Activated CD4-positive, alpha-beta T cell treated with anti-CD3 and anti-CD28 coated beads, Interleukin-2, amount 50 U/mL, for 48 hours (primary cell): Measurements from ENCODE around the gene COPE.
A peak's percentile ranks its signal among the peaks of the same experiment; 100 is the strongest.
"Not testable (repeated sequence)": the region's sequence is repeated elsewhere in the genome, so short reads cannot be mapped to it uniquely, and the experiment has no call there.

Experiments
- DNase-seq, 2 experiments: peaks; one replicate each; pipeline ENCODE4 v3.0.0-alpha.2; 2020

Gene COPE

GRCh38 chr19:18906605-18907519, 12.3 kb downstream of the COPE start:
- DNase-seq, result no peak

GRCh38 chr19:18905513-18906236, 13.5 kb downstream of the COPE start:
- no peak for DNase-seq

GRCh38 chr19:18905058-18905456, 14.1 kb downstream of the COPE start:
- DNase-seq, result no peak

GRCh38 chr19:18904334-18905057, 14.7 kb downstream of the COPE start:
- no peak for DNase-seq

GRCh38 chr19:18903156-18904037, 15.8 kb downstream of the COPE start:
- no peak for DNase-seq

- DNase-seq, result not testable (repeated sequence)
These were observed 16.7 kb downstream of the COPE start for GRCh38 chr19:18902519-18902918.

- DNase-seq, result no peak
These were observed 17.7 kb downstream of the COPE start for GRCh38 chr19:18901491-18901890.

- DNase-seq, result no peak
These were observed 18.3 kb downstream of the COPE start for GRCh38 chr19:18900700-18901481.

- no peak for DNase-seq
These were observed 19.3 kb downstream of the COPE start for GRCh38 chr19:18899624-18900560.

GRCh38 chr19:18898607-18899408, 20.4 kb downstream of the COPE start:
- no peak for DNase-seq

GRCh38 chr19:18898081-18898606, 21.0 kb downstream of the COPE start:
- no peak for DNase-seq

GRCh38 chr19:18897094-18898029, 21.8 kb downstream of the COPE start:
- no peak for DNase-seq

- no peak for DNase-seq
These were observed 22.8 kb downstream of the COPE start for GRCh38 chr19:18896421-18896841.

GRCh38 chr19:18895824-18896341, 23.3 kb downstream of the COPE start, which contains the start of gene CERS1:
TSS of gene CERS1 (minus strand) at chr19:18896158. CDS start at chr19:18896072, 86 bp downstream.
- no peak for DNase-seq

- DNase-seq, result peak in 1 of 2 experiments; percentile 27
These were observed 24.0 kb downstream of the COPE start for GRCh38 chr19:18895038-18895823.

GRCh38 chr19:18894254-18895037, 24.7 kb downstream of the COPE start:
- DNase-seq, result no peak
